Peyer's patch (tissue), 4 donors: ENCODE measurements around the gene SUPT5H. TPM values are rescaled to one million over a fixed set of nuclear protein-coding genes. Genes with fewer than 3 reads are reported as not detected.

ENCODE experiments used
- DNase-seq, 3 donors: peaks; one replicate each; pipeline ENCODE4 v3.0.0-alpha.2; 2017 to 2019
- H3K27ac ChIP-seq, 4 donors: fragments of 200-600 bp; sonication (generic); one replicate each; pipeline ENCODE4 v1.5.1; 2016 to 2019
- H3K27me3 ChIP-seq, 2 donors: fragments of 200-600 bp; sonication (generic); one replicate each; pipeline ENCODE4 v1.5.1; 2019
- H3K36me3 ChIP-seq, 3 donors: fragments of 200-600 bp; sonication (generic); one replicate each; pipeline ENCODE4 v1.5.1; 2016 to 2019
- H3K4me1 ChIP-seq, 4 donors: fragments of 200-600 bp; sonication (generic); one replicate each; pipeline ENCODE4 v1.5.1; 2016 to 2019
- H3K4me3 ChIP-seq, 4 donors: fragments of 200-600 bp; sonication (generic); 1 replicate in 3 of 4; 2 replicates in 1 of 4; pipeline ENCODE4 v1.5.1; 2016 to 2019; ENCODE audit warnings: mild to moderate bottlenecking in 1 of 4
- H3K9me3 ChIP-seq, 4 donors: fragments of 200-600 bp; sonication (generic); one replicate each; pipeline ENCODE4 v1.5.1; 2016 to 2019; ENCODE audit warnings: mild to moderate bottlenecking in 1 of 4
- CTCF ChIP-seq, 6 experiments: fragments of 450-650 bp in 4 of 6; fragments of 200-600 bp in 2 of 6; sonication (generic) in 1 of 6; IDR thresholded peaks; one replicate each; pipeline ENCODE4 v1.5.1; 2017 to 2019; ENCODE audit warnings: antibody characterized with exemption in 6 of 6, mild to moderate bottlenecking in 3 of 6, moderate library complexity in 1 of 6
- POLR2A ChIP-seq, 2 donors: fragments of 450-650 bp; IDR thresholded peaks; one replicate each; pipeline ENCODE4 v1.5.1; 2017; ENCODE audit warnings: antibody characterized with exemption in 2 of 2, mild to moderate bottlenecking in 2 of 2, moderate library complexity in 2 of 2
- total RNA-seq, 4 donors: library from RNA; depleted of rRNA; stranded (reverse); fragments of >200 nt; gene quantifications; one replicate each; pipeline ENCODE4 v1.1.0, GENCODE V29; 2016

SUPT5H gene
- total RNA-seq, 4 donors from 2014 or later = 98.4 to 173 (median 160) TPM

- Histone ChIP-seq H3K27ac (peak overlapping the region; percentile 79 to 91 (median 88)), H3K4me1 (peaks cover 0 to 34% (median 19%) of the 10 kb centered on the region in 4 donors), H3K36me3 (peaks cover 0 to 27% (median 0%) of the 10 kb centered on the region in 3 donors), H3K9me3 (no peaks in the 10 kb centered on the region), H3K27me3 (no peaks in the 10 kb centered on the region), H3K4me3 (peak overlapping the region; percentile 82 to 91 (median 85))
- no peak for DNase-seq
- TF ChIP-seq CTCF (IDR thresholded peaks at IDR 0.05) (no peak), POLR2A (IDR thresholded peaks at IDR 0.05) (no peak)
Observed at GRCh38 chr19:39434123-39435076, 11.0 kb upstream of the SUPT5H start.

- Histone ChIP-seq H3K9me3 (no peaks in the 10 kb centered on the region), H3K27ac (peak within 1 kb of the TSS; percentile 79 to 91 (median 88)), H3K36me3 (peaks cover 0 to 27% (median 0%) of the 10 kb centered on the region in 3 donors), H3K27me3 (no peaks in the 10 kb centered on the region), H3K4me3 (peak within 1 kb of the TSS; percentile 82 to 91 (median 85)), H3K4me1 (peaks cover 0 to 36% (median 17%) of the 10 kb centered on the region in 4 donors)
- DNase-seq = peak; percentile 98 to 99 (median 99)
- no peak for TF ChIP-seq CTCF (IDR thresholded peaks at IDR 0.05)
- peak; percentile 97 for TF ChIP-seq POLR2A (IDR thresholded peaks at IDR 0.05)
Observed at GRCh38 chr19:39435499-39436349, 9.7 kb upstream of the SUPT5H start, which contains the start of gene RPS16. Gene RPS16, minus strand, starts transcription at chr19:39435949. Its CDS starts 54 bp downstream, at chr19:39435895.

- no peak for TF ChIP-seq CTCF (IDR thresholded peaks at IDR 0.05)
- TF ChIP-seq POLR2A (IDR thresholded peaks at IDR 0.05) = no peak
- peaks cover 0 to 27% (median 0%) of the 10 kb centered on the region in 3 donors for H3K36me3 ChIP-seq
- no peak for DNase-seq
- peaks cover 0 to 33% (median 11%) of the 10 kb centered on the region in 4 donors for H3K4me1 ChIP-seq
- no peaks in the 10 kb centered on the region for H3K9me3 ChIP-seq
- H3K4me3 ChIP-seq = peak overlapping the region; percentile 82 to 91 (median 85)
- H3K27ac ChIP-seq = peak overlapping the region; percentile 79 to 91 (median 88)
- H3K27me3 ChIP-seq = no peaks in the 10 kb centered on the region
Observed at GRCh38 chr19:39436350-39436716, 9.0 kb upstream of the SUPT5H start.

GRCh38 chr19:39438270-39438934 lies 7.0 kb upstream of the SUPT5H start:
- H3K27ac ChIP-seq = no peak overlapping the region
- H3K27me3 ChIP-seq = no peaks in the 10 kb centered on the region
- no peak overlapping the region for H3K4me3 ChIP-seq
- TF ChIP-seq POLR2A (IDR thresholded peaks at IDR 0.05) (no peak), CTCF (IDR thresholded peaks at IDR 0.05) (no peak)
- peaks cover 0 to 10% (median 0%) of the 10 kb centered on the region in 3 donors for H3K36me3 ChIP-seq
- no peak for DNase-seq
- H3K4me1 ChIP-seq = peaks cover 0 to 33% (median 11%) of the 10 kb centered on the region in 4 donors
- no peaks in the 10 kb centered on the region for H3K9me3 ChIP-seq
